ENCODE results near the gene PPP4R2.

DNA sequence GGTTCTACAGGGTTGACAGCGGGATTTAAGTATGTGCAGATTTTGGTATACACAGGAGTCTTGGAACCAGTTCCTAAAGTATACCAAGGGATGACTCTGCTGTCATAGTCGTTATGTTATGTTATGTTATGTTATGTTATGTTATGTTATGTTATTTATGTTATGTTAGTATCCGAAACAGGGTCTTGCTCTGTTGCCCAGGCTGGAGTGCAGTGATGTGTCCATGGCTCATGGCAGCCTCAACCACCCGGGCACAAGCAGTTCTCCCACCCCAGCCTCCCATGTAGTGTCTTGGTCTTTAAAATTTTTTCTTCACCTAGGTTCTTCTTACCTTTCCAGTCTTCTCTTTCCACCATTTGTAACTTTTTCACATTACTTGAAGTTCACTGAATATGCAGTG is 21.7 kb downstream of the PPP4R2 start:
- TF ChIP-seq, protein P1, sequence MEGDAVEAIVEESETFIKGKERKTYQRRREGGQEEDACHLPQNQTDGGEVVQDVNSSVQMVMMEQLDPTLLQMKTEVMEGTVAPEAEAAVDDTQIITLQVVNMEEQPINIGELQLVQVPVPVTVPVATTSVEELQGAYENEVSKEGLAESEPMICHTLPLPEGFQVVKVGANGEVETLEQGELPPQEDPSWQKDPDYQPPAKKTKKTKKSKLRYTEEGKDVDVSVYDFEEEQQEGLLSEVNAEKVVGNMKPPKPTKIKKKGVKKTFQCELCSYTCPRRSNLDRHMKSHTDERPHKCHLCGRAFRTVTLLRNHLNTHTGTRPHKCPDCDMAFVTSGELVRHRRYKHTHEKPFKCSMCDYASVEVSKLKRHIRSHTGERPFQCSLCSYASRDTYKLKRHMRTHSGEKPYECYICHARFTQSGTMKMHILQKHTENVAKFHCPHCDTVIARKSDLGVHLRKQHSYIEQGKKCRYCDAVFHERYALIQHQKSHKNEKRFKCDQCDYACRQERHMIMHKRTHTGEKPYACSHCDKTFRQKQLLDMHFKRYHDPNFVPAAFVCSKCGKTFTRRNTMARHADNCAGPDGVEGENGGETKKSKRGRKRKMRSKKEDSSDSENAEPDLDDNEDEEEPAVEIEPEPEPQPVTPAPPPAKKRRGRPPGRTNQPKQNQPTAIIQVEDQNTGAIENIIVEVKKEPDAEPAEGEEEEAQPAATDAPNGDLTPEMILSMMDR (IDR thresholded peaks at IDR 0.05): no peak
- no peak for TF ChIP-seq POLR2A (IDR thresholded peaks at IDR 0.05)
